ENCODE data around the gene SNHG17.
"Not testable (repeated sequence)": the region's sequence is repeated elsewhere in the genome, so short reads cannot be mapped to it uniquely, and the experiment has no call there.

Gene SNHG17

DNA sequence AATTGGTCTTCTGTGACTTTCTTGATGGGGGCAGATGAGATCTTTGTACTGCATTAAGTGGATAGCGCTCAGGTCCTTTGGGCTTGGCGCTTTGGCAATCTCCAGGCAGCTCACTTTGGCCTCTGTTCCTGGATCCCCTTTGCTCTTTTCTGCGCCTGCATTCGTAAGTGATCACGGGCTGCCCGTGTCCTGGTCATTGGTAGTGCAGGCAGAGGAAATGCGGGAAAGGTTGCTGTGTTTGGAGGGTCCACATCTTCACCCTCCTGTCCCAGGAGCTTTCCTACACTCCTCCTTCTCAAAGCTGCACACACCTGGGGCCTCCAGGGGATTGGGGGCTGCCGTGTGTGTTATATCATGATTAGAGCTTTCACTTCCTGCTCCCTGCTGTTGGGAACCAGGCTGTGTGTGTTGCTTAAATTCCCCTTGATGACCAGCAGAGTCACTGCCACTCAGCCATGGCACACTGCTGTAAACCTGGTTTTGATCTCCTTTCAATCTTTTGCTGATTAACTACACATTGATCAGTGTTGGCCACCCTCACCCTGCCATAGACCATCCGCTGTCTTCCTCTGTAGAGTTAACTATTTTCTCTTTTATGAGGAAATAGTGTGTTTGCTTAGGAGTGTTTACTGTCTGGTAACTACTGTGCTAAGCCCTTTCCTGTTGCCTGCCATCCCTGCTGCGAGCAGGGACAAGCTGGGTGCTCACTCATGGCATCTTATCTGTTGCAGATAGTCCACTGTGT lies 13.0 kb upstream of the SNHG17 start:
- DNase-seq (ENCODE audit: low read depth, low spot score), result no peak

DNA sequence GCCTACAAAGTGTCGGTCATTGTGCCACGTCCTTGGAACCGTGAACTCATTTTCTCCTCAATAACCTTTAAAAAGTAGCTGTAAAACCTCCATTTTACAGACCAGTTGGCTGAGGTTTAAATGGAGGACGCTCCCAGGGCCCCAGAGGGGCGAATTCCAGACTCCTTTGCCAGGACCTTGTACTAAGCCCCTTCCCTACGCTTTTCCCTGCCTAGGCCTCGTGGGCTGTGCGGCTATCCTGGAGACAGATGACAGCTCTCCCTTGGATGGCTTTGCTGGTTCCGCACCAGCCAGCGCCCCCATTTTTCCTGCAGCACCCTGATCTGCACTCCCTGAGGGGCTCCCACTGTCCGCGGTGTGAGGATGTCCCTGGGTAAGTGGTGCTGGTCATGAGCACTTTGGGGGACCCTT lies 12.1 kb upstream of the SNHG17 start:
- no peak for DNase-seq (ENCODE audit: low read depth, low spot score)

GRCh38 chr20:38446441-38447209 lies 11.5 kb upstream of the SNHG17 start:
- peak; percentile 82 for DNase-seq (ENCODE audit: low read depth, low spot score)

DNA sequence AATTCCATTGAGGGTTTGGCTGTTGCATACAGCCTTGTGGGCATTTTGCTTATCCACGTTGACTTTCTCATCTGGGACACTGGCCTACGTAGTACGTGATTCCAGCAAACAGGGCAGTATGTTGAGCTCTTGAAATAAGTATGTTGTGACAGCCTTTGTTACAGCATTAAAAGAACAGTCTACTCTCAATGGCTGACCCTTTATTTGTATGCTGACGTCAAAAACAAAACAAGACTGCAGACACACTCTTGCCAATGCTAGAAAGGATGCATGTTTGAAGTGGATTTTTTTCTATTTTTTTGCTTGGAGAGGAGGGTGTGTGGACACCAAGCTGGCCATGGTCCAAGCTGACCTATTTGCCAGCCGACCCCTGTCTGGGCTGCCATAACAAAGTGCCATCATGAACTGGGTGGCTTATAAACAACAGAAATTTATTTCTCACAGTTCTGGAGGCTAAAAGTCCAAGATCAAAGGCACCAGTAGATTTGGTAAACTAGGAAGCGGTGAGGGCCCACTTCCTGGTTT lies 10.8 kb upstream of the SNHG17 start:
- no peak for DNase-seq (ENCODE audit: low read depth, low spot score)

- DNase-seq (ENCODE audit: low read depth, low spot score), result no peak
Observed at GRCh38 chr20:38445381-38445796, 10.3 kb upstream of the SNHG17 start.

- DNase-seq (ENCODE audit: low read depth, low spot score), result no peak
Observed at GRCh38 chr20:38441916-38442315, 6.8 kb upstream of the SNHG17 start.

DNA sequence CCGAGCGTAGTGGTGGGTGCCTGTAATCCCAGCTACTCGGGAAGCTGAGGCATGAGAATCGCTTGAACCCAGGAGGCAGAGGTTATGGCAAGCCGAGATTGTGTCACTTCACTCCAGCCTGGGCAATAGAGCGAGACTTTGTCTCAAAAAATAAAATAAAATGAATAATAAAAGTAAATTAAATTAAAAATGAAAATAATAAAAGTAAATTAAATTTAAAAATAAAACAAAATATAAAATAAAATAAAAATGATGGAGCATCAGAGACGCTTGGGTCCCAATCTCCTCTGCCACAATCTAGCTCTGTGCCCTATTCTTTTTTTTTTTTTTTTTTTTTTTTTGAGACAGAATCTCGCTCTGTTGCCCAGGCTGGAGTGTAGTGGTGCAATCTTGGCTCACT lies 6.0 kb upstream of the SNHG17 start:
- DNase-seq (ENCODE audit: low read depth, low spot score), result not testable (repeated sequence)

- no peak for DNase-seq (ENCODE audit: low read depth, low spot score)
Observed at GRCh38 chr20:38437796-38438195, 2.7 kb upstream of the SNHG17 start.

GRCh38 chr20:38435555-38435939 lies 419 bp upstream of the SNHG17 start:
- DNase-seq (ENCODE audit: low read depth, low spot score), result no peak

GRCh38 chr20:38434301-38434741 lies 807 bp downstream of the SNHG17 start:
- DNase-seq (ENCODE audit: low read depth, low spot score), result no peak

DNA sequence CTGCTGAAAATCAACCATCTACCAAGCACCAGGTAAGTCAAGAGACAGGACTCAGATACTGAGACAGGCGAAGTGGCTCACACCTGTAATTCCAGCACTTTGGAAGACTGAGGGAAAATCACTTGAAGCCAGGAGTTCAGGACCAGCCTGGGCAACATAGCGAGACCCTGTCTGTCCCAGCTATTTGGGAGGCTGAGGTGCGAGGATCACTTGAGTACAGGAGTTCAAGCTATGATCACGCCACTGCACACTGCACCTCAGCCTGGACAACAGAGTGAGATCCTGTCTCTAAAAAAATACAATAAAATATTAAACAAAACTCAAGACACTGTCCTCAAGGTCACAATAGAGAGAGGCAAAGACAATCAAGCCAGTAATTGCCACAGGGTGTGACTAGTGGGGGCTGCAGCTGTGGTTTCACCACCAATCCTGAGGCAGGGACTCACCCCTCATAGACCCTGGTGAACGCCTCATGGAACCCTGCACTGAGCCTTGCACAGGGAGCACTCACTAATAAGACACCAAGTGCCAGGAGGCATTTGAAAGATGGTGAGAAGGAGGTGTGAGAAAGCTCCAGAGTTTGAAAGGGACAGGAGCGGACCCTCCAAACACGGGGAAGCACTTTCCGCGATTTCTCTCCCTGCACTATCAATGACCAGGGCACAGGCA lies 1.7 kb downstream of the SNHG17 start:
- no peak for DNase-seq (ENCODE audit: low read depth, low spot score)

- not testable (repeated sequence) for DNase-seq (ENCODE audit: low read depth, low spot score)
Observed at GRCh38 chr20:38432870-38433269, 2.3 kb downstream of the SNHG17 start.

DNA sequence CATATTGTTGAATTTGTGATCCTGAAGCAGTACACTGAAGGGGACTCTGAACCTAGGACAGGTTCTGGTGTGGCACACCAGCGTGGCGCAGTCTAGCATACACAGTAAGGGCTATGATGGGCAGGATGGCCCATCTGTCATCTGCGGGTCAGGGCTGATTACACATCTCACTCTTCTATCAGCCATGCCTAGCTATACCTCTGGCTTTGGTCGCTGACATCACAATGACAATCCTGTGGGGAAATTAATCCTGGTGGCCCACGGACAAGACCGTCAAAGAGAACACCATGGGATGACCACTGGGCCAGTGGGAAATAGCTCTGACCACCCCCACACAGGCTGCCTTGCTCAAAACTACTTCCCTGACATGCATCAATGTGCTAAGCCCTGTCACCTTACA lies 2.8 kb downstream of the SNHG17 start:
- no peak for DNase-seq (ENCODE audit: low read depth, low spot score)

DNA sequence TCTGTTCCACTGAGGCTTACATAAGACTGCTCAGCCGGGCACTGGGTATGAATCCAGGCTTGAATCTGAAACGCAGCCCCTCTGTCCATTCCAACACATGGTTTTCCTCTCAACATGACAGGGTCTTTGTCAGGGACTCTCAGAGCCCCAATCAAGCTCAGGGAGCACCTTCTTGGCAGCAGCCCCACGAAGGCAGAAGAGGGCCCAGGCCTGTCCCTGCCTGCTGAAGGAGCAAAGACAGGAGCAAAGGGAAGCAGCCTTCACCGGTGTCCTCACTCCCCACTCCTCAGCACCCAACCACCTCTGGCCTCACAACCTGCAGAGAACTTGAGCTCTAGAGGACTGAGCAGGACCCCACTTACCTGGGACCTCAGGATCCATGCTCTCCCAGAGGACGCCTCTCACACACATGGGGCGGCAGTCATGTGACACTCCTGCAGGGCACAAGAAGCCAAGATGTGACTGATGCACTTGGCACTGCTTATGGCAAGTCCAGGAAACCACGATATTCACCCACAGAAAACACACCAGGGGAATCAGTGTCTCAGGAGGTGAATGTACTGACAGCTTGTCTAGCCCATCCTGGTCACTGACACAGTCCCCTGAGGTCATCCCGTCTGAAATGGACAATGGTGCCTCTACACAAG lies 4.3 kb downstream of the SNHG17 start:
- no peak for DNase-seq (ENCODE audit: low read depth, low spot score)

- DNase-seq (ENCODE audit: low read depth, low spot score), result no peak
Observed at GRCh38 chr20:38429301-38429700, 5.8 kb downstream of the SNHG17 start.

DNA sequence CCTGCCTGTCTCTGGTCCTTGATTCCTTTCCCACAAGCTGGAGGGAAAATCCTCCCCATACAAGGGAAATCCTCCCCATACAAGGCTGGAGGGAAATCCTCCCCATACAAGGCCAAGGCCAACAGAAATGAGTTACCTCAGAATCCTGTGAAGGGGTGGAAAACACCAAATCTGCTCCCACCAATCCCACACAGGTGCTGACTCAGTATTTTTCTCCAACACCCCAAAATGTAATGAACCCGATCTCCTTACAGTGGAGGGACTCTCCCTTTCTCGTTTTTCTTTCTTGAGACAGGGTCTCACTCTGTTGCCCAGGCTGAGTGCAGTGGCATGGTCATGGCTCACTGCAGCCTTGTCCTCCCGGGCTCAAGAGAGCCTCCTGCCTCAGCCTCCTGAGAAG lies 6.3 kb downstream of the SNHG17 start:
- DNase-seq (ENCODE audit: low read depth, low spot score), result no peak

GRCh38 chr20:38427655-38428023 lies 7.5 kb downstream of the SNHG17 start:
- DNase-seq (ENCODE audit: low read depth, low spot score), result no peak

GRCh38 chr20:38426006-38426897 lies 8.9 kb downstream of the SNHG17 start:
- DNase-seq (ENCODE audit: low read depth, low spot score), result no peak

DNA sequence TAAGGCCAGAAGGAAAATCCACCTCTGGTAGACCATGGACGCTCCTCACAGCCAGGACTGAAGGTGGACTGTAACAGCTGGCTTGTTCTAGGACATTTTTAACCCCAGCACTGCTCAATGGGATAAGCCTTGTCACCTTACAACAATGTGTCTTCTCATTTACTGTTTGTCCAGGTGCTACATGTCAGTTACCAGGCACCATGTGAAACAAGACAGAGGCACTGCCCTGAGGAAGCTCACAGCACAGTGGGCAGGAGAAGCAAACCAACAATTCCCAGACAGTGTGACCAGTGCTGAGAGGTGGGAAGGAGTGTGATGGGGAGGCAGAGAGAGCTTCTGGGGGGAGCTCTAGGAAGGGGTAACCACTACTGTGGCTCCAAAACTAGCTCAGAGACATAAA lies 10.7 kb downstream of the SNHG17 start:
- no peak for DNase-seq (ENCODE audit: low read depth, low spot score)

DNA sequence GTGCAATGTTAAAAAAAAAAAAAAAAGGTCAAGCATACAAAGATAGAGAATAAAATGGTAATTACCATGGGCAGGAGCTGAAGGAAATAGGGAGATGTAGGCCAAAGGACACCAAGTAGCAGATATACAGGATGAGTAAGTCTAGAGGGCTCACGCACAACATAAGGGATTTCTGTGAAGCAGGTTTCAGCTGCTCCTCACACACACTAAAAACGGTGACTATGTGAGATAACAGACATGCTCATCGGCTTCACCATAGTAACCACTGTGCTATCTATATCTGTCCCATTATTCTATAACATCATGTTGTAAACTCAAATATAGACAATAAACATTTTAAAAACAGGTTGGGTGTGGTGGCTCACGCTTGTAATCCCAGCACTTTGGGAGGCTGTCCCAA lies 11.6 kb downstream of the SNHG17 start:
- no peak for DNase-seq (ENCODE audit: low read depth, low spot score)

DNA sequence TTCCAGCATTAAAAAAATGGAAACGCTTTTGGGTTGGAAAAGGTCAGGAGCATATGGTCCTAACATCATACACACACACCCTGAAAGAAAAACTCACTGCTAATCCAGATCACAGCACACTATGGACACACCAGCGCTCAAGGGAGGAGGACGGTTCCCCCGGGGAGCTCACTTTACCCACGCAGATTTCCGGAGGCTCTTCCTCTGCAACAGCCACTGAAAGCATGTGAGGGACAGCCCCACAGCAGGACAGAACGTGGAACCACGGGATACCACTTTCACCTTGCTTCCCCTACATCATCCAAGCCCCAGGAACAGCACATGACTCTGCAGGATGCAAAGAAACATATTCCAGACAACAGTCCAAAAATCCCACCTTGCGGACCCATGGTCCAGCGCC lies 13.2 kb downstream of the SNHG17 start:
- DNase-seq (ENCODE audit: low read depth, low spot score), result no peak
